ENCODE data around the gene TRMT112. TPM values are rescaled to one million over a fixed set of nuclear protein-coding genes. Genes with fewer than 3 reads are reported as not detected.

The TRMT112 gene
- total RNA-seq, 6 donors from 2014 or later: 110 to 215 (median 170) TPM

DNA sequence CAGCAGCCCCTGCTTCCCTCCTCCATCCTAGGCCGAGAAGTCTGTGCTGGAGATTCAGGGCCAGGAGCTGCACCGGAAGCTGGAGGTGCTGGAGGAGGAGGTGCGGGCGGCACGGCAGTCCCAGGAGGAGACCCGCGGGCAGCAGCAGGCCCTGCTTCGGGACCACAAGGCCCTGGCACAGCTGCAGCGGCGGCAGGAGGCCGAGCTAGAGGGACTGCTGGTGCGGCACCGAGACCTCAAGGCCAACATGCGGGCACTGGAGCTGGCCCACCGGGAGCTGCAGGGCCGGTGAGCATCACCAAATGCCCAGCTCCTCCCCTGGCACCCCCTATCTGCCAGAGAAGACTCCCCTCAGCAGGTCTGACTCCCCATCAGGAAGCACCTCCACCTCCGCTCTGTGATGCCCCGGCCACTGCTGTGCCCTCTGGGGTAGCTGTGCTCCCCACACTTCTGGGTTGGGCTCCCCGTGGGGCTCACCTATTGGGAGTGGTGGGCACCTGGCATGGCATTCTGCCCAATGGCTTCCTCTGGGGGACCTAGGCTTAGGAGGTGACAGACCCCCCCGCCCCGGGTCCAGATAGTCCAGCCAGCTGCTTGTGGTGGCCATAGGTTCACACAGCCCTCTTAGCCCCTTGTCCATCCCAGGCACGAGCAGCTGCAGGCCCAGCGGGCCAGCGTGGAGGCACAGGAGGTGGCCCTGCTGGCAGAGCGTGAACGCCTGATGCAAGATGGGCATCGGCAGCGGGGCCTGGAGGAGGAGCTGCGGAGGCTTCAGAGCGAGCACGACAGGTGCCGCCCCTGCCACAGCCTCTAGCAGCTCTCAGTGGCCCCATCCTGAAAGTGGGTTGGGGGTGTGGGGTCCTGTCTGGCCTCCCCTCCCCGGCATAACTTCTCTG is 35.0 kb upstream of the TRMT112 start:
- no peak overlapping the region for H3K4me3 ChIP-seq
- no peak overlapping the region for H3K27ac ChIP-seq
- 91% methylated on average over 17 to 29 of the region's 33 CpGs for WGBS, 2 donors
- H3K36me3 ChIP-seq: peaks cover 0 to 14% (median 2%) of the 10 kb centered on the region in 4 donors
- peaks cover 7 to 18% (median 10%) of the 10 kb centered on the region in 4 donors for H3K4me1 ChIP-seq
- ATAC-seq (ENCODE audit: low FRiP score in 2 of 2) (no peak), DNase-seq (peak in 1 of 2 donors; percentile 77)
- no peaks in the 10 kb centered on the region for H3K27me3 ChIP-seq
- no peaks in the 10 kb centered on the region for H3K9me3 ChIP-seq
- TF ChIP-seq EP300 (IDR thresholded peaks at IDR 0.05) (no peak), CTCF (IDR thresholded peaks at IDR 0.05) (no peak), POLR2A (IDR thresholded peaks at IDR 0.05) (no peak)

GRCh38 chr11:64351136-64351631 is 33.8 kb upstream of the TRMT112 start:
- H3K27ac ChIP-seq: no peak overlapping the region
- no peak overlapping the region for H3K4me3 ChIP-seq
- peak in 1 of 2 donors; percentile 67 for DNase-seq
- TF ChIP-seq CTCF (IDR thresholded peaks at IDR 0.05) (no peak), POLR2A (IDR thresholded peaks at IDR 0.05) (no peak), EP300 (IDR thresholded peaks at IDR 0.05) (no peak), POLR2AphosphoS5 (IDR thresholded peaks at IDR 0.05) (no peak)
- WGBS, 2 donors: 93 to 96% methylated on average over 5 to 15 of the region's 18 CpGs
- peaks cover 7 to 13% (median 10%) of the 10 kb centered on the region in 4 donors for H3K4me1 ChIP-seq
- no peaks in the 10 kb centered on the region for H3K9me3 ChIP-seq
- peaks cover 0 to 14% (median 2%) of the 10 kb centered on the region in 4 donors for H3K36me3 ChIP-seq
- no peaks in the 10 kb centered on the region for H3K27me3 ChIP-seq
- ATAC-seq (ENCODE audit: low FRiP score in 2 of 2): no peak

DNA sequence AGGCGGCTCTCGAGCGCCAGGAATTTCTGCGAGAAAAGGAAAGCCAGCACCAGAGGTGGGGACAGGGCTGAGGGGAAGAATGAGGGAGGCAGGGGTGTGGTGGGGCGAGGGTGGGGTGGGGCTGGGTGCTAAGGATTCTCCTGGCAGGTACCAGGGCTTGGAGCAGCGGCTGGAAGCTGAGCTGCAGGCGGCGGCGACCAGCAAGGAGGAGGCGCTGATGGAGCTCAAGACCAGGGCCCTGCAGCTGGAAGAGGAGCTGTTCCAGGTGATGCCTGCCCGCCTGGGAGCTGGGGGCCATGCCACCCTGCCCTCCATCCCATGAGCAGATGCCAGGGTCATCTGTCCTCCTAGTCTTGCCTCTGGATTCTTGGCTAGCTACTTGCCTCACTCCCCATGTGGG is 32.0 kb upstream of the TRMT112 start:
- peak in 1 of 2 donors; percentile 56 for DNase-seq
- H3K36me3 ChIP-seq: peaks cover 0 to 14% (median 2%) of the 10 kb centered on the region in 4 donors
- 88% methylated on average over 9 to 11 of the region's 11 CpGs for WGBS, 2 donors

DNA sequence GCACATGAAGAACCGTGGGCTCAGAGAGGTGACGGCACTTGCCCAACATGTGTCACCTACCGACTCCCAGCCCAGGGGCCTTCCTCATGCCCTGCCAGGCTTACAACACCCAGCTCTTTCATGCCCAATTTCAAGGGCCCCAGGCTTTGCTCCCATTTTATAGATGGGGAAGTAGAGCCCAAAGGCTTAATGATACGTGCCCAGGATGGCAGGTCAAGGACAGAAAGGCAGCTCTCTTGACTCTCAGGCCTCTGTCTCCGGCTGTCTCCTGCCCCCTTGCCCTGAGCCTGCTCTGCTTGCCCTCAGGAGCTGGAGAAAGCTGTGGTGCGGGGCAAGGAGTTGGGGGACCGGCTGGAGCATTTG is 31.6 kb upstream of the TRMT112 start:
- no peaks in the 10 kb centered on the region for H3K27me3 ChIP-seq
- DNase-seq (peak in 1 of 2 donors; percentile 47), ATAC-seq (ENCODE audit: low FRiP score in 2 of 2) (no peak)
- H3K27ac ChIP-seq: no peak overlapping the region
- 83 to 86% methylated on average over 5 to 7 of the region's 7 CpGs for WGBS, 2 donors
- no peaks in the 10 kb centered on the region for H3K9me3 ChIP-seq
- no peaks in the 10 kb centered on the region for H3K4me1 ChIP-seq
- H3K4me3 ChIP-seq: no peak overlapping the region
- no peak for TF ChIP-seq CTCF (IDR thresholded peaks at IDR 0.05)
- no peak for TF ChIP-seq POLR2A (IDR thresholded peaks at IDR 0.05)
- TF ChIP-seq EP300 (IDR thresholded peaks at IDR 0.05): no peak
- H3K36me3 ChIP-seq: peaks cover 0 to 14% (median 2%) of the 10 kb centered on the region in 4 donors

More for the DNA sequence above, 32.0 kb upstream of the TRMT112 start:
- no peaks in the 10 kb centered on the region for H3K4me1 ChIP-seq
- no peaks in the 10 kb centered on the region for H3K27me3 ChIP-seq
- no peak overlapping the region for H3K4me3 ChIP-seq
- no peak for ATAC-seq (ENCODE audit: low FRiP score in 2 of 2)
- no peaks in the 10 kb centered on the region for H3K9me3 ChIP-seq
- no peak overlapping the region for H3K27ac ChIP-seq
- no peak for TF ChIP-seq POLR2A (IDR thresholded peaks at IDR 0.05)
- no peak for TF ChIP-seq CTCF (IDR thresholded peaks at IDR 0.05)

Data from upper lobe of left lung (tissue), 6 donors.